Central memory CD8-positive, alpha-beta T cell (primary cell): ENCODE data around the gene LMX1A.

Experiments
- ATAC-seq: fragments of 150-1000 bp; cut with Tn5 transposase; replicated peaks from 2 replicates; pipeline ENCODE4 v1.10.0; 2022; ENCODE audit warnings: mild to moderate bottlenecking, moderate FRiP score, moderate number of reproducible peaks; ENCODE audit not compliant: poor library complexity, severe bottlenecking; ENCODE audit errors: extremely low read depth
- DNase-seq, 2 donors: peaks; one replicate each; pipeline ENCODE4 v3.0.0; 2021; ENCODE audit warnings: low spot score in 2 of 2
- H3K27ac Mint-ChIP-seq: one replicate; pipeline ENCODE4 v1.8.0; 2022; ENCODE audit warnings: low read depth, mild to moderate bottlenecking, moderate library complexity, mixed read lengths
- H3K27me3 Mint-ChIP-seq: one replicate; pipeline ENCODE4 v1.8.0; 2022; ENCODE audit warnings: mixed read lengths
- H3K36me3 Mint-ChIP-seq: one replicate; pipeline ENCODE4 v1.8.0; 2022; ENCODE audit warnings: mild to moderate bottlenecking, moderate library complexity, mixed read lengths; ENCODE audit not compliant: insufficient read depth
- H3K4me1 Mint-ChIP-seq: one replicate; pipeline ENCODE4 v1.8.0; 2022; ENCODE audit warnings: mixed read lengths
- H3K4me3 Mint-ChIP-seq: one replicate; pipeline ENCODE4 v1.8.0; 2022; ENCODE audit warnings: mild to moderate bottlenecking, moderate library complexity, mixed read lengths
- H3K9me3 Mint-ChIP-seq: one replicate; pipeline ENCODE4 v1.8.0; 2022; ENCODE audit warnings: mixed read lengths

Gene LMX1A

DNA sequence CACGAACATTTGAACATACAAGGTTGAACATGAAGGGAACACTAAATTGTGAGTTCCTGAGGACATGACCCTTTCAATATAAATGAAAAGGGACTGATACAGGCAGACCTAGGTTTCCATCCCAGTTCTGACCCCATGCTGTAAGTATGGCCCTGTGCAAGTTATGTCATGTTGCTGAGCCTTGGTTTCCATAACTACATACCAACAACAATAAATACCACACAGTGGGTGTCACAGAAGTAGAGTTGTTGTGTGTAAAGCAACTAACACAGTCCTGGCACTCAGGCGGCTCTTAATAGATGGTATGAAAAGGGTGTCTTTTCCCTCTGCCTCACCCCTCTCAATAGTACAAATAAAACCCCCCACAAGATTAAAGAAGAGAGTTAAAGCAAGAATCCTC, 140.8 kb downstream of the LMX1A start:
- Mint-ChIP-seq H3K4me1 (no peaks in the 10 kb centered on the region), H3K9me3 (no peaks in the 10 kb centered on the region)
- ATAC-seq = no peak

GRCh38 chr1:165212229-165212628, 144.3 kb downstream of the LMX1A start:
- Mint-ChIP-seq H3K4me1 (no peaks in the 10 kb centered on the region), H3K36me3 (peaks cover 1% of the 10 kb centered on the region), H3K9me3 (no peaks in the 10 kb centered on the region), H3K27ac (no peak overlapping the region), H3K4me3 (no peak overlapping the region), H3K27me3 (peaks cover 4% of the 10 kb centered on the region)
- ATAC-seq = no peak
- DNase-seq = no peak

More for the DNA sequence above, 140.8 kb downstream of the LMX1A start:
- Mint-ChIP-seq H3K36me3 (peaks cover 1% of the 10 kb centered on the region), H3K27me3 (peaks cover 15% of the 10 kb centered on the region), H3K27ac (no peak overlapping the region), H3K4me3 (no peak overlapping the region)
- no peak for DNase-seq

DNA sequence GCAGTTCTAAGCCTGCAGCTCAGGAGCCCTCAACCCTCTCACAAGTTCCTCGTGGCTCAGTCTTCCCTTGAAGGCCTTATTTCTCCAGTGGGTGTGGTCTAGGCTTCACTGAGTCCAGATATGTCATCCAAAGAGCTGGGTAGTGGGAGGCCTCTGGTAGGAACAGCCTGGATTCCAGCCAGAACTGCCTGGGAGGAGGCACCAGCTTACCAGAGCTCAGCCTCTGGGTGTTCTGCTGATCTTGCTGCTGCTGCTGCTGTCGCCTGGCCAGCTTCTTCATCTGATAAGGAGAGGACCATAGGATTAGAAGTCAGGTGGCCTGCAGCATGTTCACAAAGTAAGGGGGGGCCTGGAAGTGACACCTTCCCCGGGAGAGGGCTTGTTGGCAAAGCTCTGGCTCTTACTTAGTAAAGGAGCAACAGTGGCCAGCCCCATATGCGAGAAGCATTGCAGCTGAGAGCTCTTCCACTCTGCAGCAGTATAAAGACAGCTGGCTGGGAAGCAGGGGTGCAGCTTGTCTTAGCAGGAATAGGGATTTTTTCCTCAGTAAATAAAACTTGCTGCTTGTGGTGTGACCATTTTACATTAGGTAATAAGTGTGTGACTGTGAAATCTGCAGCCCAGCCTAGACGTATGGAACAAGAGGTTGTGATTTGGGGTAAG, 148.5 kb downstream of the LMX1A start:
- Mint-ChIP-seq H3K27me3 (peaks cover 8% of the 10 kb centered on the region), H3K9me3 (no peaks in the 10 kb centered on the region), H3K36me3 (peaks cover 1% of the 10 kb centered on the region), H3K4me1 (no peaks in the 10 kb centered on the region), H3K27ac (no peak overlapping the region), H3K4me3 (no peak overlapping the region)
- no peak for DNase-seq
- no peak for ATAC-seq

DNA sequence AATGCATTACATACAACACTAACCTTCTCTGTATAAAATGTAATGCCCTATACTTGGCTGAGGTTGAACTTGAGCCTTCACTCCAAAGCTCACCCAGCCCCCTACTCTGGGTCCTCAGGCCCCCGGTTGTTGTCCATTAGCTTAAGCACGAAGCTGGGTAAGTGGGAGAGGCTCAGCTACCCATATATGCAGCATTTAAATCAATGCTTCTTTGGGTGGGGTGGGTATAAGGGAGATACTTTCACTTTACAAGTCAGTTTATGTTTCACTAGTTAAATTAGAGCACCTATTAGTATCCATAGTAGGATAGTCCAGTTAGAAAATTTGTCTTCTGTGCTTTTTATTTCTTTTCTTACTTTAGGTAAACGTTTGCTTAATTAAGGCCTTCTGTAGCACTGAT, 151.4 kb downstream of the LMX1A start:
- H3K27me3 Mint-ChIP-seq = peaks cover 14% of the 10 kb centered on the region
- no peaks in the 10 kb centered on the region for H3K4me1 Mint-ChIP-seq
- ATAC-seq (no peak), DNase-seq (no peak)
- no peak overlapping the region for H3K27ac Mint-ChIP-seq
- no peaks in the 10 kb centered on the region for H3K9me3 Mint-ChIP-seq
- H3K36me3 Mint-ChIP-seq = no peaks in the 10 kb centered on the region
- no peak overlapping the region for H3K4me3 Mint-ChIP-seq

DNA sequence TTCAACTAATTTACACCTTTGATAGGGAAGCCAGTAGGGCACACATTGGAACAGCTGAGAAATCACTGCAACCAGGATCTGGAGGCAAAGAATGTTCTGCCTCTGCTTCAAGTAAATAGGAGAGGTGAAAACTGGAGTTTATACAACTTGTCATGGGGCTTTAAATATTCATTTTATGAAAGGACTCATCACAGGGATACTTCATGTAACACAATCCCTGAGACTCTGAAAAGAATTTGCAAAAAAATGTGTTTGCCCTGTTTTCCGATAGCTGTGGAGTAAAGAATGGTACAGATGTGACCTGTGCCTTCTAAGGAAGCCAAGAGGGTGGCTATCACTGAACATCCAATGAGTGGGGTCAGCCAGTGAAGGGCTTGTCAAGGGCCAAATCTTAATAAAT, 152.0 kb downstream of the LMX1A start:
- no peaks in the 10 kb centered on the region for H3K36me3 Mint-ChIP-seq
- H3K27ac Mint-ChIP-seq = no peak overlapping the region
- no peaks in the 10 kb centered on the region for H3K4me1 Mint-ChIP-seq
- H3K27me3 Mint-ChIP-seq = peaks cover 14% of the 10 kb centered on the region
- no peaks in the 10 kb centered on the region for H3K9me3 Mint-ChIP-seq
- DNase-seq (no peak), ATAC-seq (no peak)
- no peak overlapping the region for H3K4me3 Mint-ChIP-seq

- ATAC-seq = no peak
- no peaks in the 10 kb centered on the region for H3K9me3 Mint-ChIP-seq
- H3K36me3 Mint-ChIP-seq = peaks cover 3% of the 10 kb centered on the region
- no peaks in the 10 kb centered on the region for H3K4me1 Mint-ChIP-seq
- no peak overlapping the region for H3K27ac Mint-ChIP-seq
- no peak overlapping the region for H3K4me3 Mint-ChIP-seq
- no peak for DNase-seq
- H3K27me3 Mint-ChIP-seq = peaks cover 7% of the 10 kb centered on the region
These were observed 165.4 kb downstream of the LMX1A start for GRCh38 chr1:165191087-165191486.

GRCh38 chr1:165189913-165190312, 166.6 kb downstream of the LMX1A start:
- Mint-ChIP-seq H3K27me3 (no peaks in the 10 kb centered on the region), H3K27ac (no peak overlapping the region), H3K9me3 (no peaks in the 10 kb centered on the region), H3K4me1 (no peaks in the 10 kb centered on the region), H3K36me3 (peaks cover 3% of the 10 kb centered on the region), H3K4me3 (no peak overlapping the region)
- DNase-seq (no peak), ATAC-seq (no peak)

- Mint-ChIP-seq H3K36me3 (peaks cover 3% of the 10 kb centered on the region), H3K27ac (no peak overlapping the region), H3K9me3 (no peaks in the 10 kb centered on the region), H3K4me3 (no peak overlapping the region), H3K27me3 (no peaks in the 10 kb centered on the region), H3K4me1 (no peaks in the 10 kb centered on the region)
- DNase-seq (no peak), ATAC-seq (no peak)
These were observed 167.5 kb downstream of the LMX1A start for GRCh38 chr1:165189011-165189410.

DNA sequence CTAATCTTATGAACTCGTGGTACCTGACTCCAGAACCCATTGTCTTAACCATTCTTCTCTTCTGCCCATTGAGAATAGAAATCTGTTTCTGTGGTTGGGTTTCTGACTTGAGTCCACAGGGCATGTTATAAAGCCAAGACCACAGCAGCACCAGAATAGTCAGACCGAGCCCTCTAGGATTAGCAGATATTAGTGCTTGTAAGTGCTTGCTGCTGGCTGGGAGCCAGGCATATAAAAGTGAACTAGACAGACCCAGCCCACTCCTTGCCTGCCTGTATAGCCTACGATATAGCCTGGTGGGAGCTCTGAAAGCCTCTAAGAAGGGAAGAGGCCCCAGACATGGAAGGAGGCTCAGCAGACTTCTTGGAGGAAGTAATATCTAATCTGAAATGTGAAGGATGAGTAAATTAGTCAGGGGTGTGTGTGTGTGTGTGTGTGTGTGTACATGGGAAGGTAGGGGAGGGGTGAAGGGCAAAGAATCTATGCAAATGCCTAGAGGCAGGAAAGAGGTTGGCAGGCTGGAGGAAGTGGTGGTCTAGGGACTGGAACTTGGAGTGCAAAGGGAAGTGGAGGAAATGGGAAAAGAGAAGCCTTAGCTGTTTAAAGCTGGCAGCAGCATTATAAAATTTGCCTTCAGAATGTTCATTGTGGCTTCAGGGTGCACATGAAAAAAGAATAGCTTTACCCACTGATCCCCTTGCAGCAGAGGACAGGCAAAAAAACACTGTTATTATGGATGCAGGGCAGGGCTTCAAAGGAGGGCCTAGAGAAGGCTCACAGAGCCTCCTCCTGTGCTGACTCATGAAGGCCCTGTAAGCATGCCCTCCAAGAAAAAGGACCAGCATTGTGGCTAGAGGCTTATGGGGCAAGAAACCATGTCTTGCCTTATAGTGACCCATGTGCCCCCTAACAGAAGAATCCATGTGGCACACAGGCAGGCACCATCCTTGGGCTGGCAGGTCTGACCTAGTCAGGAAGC, 169.2 kb downstream of the LMX1A start:
- peaks cover 4% of the 10 kb centered on the region for H3K9me3 Mint-ChIP-seq
- peaks cover 3% of the 10 kb centered on the region for H3K36me3 Mint-ChIP-seq
- no peak overlapping the region for H3K27ac Mint-ChIP-seq
- no peak overlapping the region for H3K4me3 Mint-ChIP-seq
- no peak for ATAC-seq
- no peaks in the 10 kb centered on the region for H3K27me3 Mint-ChIP-seq
- DNase-seq = no peak
- H3K4me1 Mint-ChIP-seq = no peaks in the 10 kb centered on the region

DNA sequence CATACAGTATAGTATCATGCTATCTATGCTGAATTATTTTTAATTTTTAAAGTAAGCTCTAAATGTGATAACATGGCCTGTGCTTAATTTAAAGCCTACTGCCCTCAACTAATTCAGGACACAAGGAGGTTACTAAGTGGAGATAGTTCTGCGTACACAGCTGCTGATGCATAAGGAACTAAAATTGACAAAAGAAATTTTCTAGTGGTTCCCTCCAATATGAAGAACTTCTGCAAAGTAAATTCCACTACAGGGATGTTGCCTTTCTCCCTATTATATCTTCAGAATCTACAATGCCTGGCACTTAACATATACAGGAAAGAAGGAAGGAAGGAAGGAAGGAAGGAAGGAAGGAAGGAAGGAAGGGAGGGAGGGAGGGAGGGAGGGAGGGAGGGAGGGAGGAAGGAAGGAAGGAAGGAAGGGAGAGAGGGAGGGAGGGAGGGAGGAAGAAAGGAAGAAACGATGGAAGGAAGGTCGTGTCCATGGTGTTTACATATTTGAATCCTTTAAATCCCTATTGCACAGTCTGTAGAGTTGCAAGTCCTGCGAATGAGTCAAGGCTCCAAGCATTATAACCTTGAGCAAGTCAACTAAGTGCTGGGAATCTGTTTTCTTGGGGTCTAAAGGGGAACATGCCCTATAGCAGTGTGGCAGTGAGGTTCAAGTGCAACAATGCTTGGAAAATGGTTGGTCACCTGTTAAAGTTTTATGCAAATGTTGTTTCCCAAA, 171.2 kb downstream of the LMX1A start:
- Mint-ChIP-seq H3K9me3 (peaks cover 8% of the 10 kb centered on the region), H3K27me3 (no peaks in the 10 kb centered on the region), H3K27ac (no peak overlapping the region), H3K4me3 (no peak overlapping the region), H3K4me1 (no peaks in the 10 kb centered on the region), H3K36me3 (no peaks in the 10 kb centered on the region)
- DNase-seq = no peak
- ATAC-seq = no peak

- Mint-ChIP-seq H3K27ac (no peak overlapping the region), H3K4me1 (no peaks in the 10 kb centered on the region), H3K9me3 (peaks cover 8% of the 10 kb centered on the region), H3K4me3 (no peak overlapping the region), H3K36me3 (no peaks in the 10 kb centered on the region), H3K27me3 (no peaks in the 10 kb centered on the region)
- DNase-seq = no peak
- ATAC-seq = no peak
These were observed 173.5 kb downstream of the LMX1A start for GRCh38 chr1:165182975-165183374.

GRCh38 chr1:165179306-165179705, 177.2 kb downstream of the LMX1A start:
- no peaks in the 10 kb centered on the region for H3K36me3 Mint-ChIP-seq
- H3K27me3 Mint-ChIP-seq = no peaks in the 10 kb centered on the region
- no peak for DNase-seq
- H3K4me3 Mint-ChIP-seq = no peak overlapping the region
- H3K4me1 Mint-ChIP-seq = no peaks in the 10 kb centered on the region
- ATAC-seq = no peak
- H3K9me3 Mint-ChIP-seq = peaks cover 13% of the 10 kb centered on the region
- no peak overlapping the region for H3K27ac Mint-ChIP-seq
